HepG2 (cell line): ENCODE data around the gene KIAA1958.

Source experiments
- ARNT ChIP-seq: fragments of 450-650 bp; IDR thresholded peaks from 2 replicates; pipeline ENCODE4 v1.6.1; 2017
- EZH2 ChIP-seq: conservative IDR thresholded peaks from 2 replicates; pipeline ENCODE4 v1.6.1; 2012; ENCODE audit warnings: mild to moderate bottlenecking, low read depth, low read length, moderate library complexity
- FOXK2 ChIP-seq: fragments of 450-650 bp; IDR thresholded peaks from 2 replicates; pipeline ENCODE4 v1.6.1; 2016
- NBN ChIP-seq: fragments of 450-650 bp; conservative IDR thresholded peaks from 2 replicates; pipeline ENCODE4 v1.6.1; 2017
- ZNF12 ChIP-seq: sonication (generic); formaldehyde crosslinking; IDR thresholded peaks from 2 replicates; pipeline ENCODE4 v1.5.0; 2020; ENCODE audit warnings: missing genetic modification reagents
- ZNF292 ChIP-seq: sonication (generic); formaldehyde crosslinking; IDR thresholded peaks from 2 replicates; pipeline ENCODE4 v1.8.1; 2022; ENCODE audit warnings: mild to moderate bottlenecking, low read depth, missing genetic modification reagents, borderline replicate concordance
- ZNF354B ChIP-seq: sonication (generic); formaldehyde crosslinking; IDR thresholded peaks from 2 replicates; pipeline ENCODE4 v1.8.0; 2022; ENCODE audit warnings: mild to moderate bottlenecking, missing genetic modification reagents
- TF ChIP-seq, protein P1 (sequence below): sonication (generic); formaldehyde crosslinking; IDR thresholded peaks from 2 replicates; pipeline ENCODE4 v1.4.0; 2020; ENCODE audit warnings: missing genetic modification reagents
- TF ChIP-seq, protein P2 (sequence below): sonication (generic); formaldehyde crosslinking; IDR thresholded peaks from 2 replicates; pipeline ENCODE4 v1.5.0; 2020; ENCODE audit warnings: mild to moderate bottlenecking, missing genetic modification reagents, moderate library complexity
- TF ChIP-seq, protein P3 (sequence below): IDR thresholded peaks from 2 replicates; pipeline ENCODE4 v1.6.1; 2016; ENCODE audit warnings: missing compliant biosample characterization, missing genetic modification reagents, borderline replicate concordance
- TF ChIP-seq, protein P4 (sequence below): sonication (generic); formaldehyde crosslinking; IDR thresholded peaks from 2 replicates; pipeline ENCODE4 v1.4.0; 2020; ENCODE audit warnings: mild to moderate bottlenecking, missing genetic modification reagents
- TF ChIP-seq, protein P5 (sequence below): sonication (generic); formaldehyde crosslinking; conservative IDR thresholded peaks from 2 replicates; pipeline ENCODE4 v1.8.1; 2023; ENCODE audit warnings: missing genetic modification reagents
- TF ChIP-seq, protein P6 (sequence below): sonication (generic); formaldehyde crosslinking; conservative IDR thresholded peaks from 2 replicates; pipeline ENCODE4 v1.4.0; 2020; ENCODE audit warnings: missing genetic modification reagents

DNA sequence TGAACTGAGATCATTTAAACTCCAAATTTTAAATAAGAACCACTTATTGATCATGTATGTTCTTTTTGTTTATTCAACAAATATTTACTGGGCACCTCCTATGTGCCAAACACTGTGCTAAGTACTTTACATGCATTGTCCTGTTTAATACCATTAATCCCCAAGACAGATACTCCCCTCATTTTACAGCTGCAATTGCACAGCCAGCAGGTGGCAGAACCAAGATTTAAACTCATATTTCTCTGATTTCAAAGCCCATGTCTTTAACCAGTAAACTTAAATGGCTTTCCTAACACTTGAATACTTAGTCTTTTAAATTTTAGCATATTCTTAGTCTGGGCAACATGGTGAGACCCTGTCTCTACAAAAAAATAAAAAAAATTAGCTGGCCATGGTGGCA, 43.4 kb upstream of the KIAA1958 start:
- TF ChIP-seq, protein P1, sequence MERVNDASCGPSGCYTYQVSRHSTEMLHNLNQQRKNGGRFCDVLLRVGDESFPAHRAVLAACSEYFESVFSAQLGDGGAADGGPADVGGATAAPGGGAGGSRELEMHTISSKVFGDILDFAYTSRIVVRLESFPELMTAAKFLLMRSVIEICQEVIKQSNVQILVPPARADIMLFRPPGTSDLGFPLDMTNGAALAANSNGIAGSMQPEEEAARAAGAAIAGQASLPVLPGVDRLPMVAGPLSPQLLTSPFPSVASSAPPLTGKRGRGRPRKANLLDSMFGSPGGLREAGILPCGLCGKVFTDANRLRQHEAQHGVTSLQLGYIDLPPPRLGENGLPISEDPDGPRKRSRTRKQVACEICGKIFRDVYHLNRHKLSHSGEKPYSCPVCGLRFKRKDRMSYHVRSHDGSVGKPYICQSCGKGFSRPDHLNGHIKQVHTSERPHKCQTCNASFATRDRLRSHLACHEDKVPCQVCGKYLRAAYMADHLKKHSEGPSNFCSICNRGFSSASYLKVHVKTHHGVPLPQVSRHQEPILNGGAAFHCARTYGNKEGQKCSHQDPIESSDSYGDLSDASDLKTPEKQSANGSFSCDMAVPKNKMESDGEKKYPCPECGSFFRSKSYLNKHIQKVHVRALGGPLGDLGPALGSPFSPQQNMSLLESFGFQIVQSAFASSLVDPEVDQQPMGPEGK (CRISPR knock-in tag), result no peak
- TF ChIP-seq ARNT (no peak), ZNF354B (CRISPR knock-in tag) (no peak), FOXK2 (no peak), ZNF12 (CRISPR knock-in tag) (no peak), ZNF292 (CRISPR knock-in tag) (no peak), EZH2 (no peak), NBN (no peak)
- TF ChIP-seq, protein P2, sequence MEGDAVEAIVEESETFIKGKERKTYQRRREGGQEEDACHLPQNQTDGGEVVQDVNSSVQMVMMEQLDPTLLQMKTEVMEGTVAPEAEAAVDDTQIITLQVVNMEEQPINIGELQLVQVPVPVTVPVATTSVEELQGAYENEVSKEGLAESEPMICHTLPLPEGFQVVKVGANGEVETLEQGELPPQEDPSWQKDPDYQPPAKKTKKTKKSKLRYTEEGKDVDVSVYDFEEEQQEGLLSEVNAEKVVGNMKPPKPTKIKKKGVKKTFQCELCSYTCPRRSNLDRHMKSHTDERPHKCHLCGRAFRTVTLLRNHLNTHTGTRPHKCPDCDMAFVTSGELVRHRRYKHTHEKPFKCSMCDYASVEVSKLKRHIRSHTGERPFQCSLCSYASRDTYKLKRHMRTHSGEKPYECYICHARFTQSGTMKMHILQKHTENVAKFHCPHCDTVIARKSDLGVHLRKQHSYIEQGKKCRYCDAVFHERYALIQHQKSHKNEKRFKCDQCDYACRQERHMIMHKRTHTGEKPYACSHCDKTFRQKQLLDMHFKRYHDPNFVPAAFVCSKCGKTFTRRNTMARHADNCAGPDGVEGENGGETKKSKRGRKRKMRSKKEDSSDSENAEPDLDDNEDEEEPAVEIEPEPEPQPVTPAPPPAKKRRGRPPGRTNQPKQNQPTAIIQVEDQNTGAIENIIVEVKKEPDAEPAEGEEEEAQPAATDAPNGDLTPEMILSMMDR (CRISPR knock-in tag), result peak; percentile 41
- TF ChIP-seq, protein P3, sequence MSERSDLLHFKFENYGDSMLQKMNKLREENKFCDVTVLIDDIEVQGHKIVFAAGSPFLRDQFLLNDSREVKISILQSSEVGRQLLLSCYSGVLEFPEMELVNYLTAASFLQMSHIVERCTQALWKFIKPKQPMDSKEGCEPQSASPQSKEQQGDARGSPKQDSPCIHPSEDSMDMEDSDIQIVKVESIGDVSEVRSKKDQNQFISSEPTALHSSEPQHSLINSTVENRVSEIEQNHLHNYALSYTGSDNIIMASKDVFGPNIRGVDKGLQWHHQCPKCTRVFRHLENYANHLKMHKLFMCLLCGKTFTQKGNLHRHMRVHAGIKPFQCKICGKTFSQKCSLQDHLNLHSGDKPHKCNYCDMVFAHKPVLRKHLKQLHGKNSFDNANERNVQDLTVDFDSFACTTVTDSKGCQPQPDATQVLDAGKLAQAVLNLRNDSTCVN, result no peak
- TF ChIP-seq, protein P4, sequence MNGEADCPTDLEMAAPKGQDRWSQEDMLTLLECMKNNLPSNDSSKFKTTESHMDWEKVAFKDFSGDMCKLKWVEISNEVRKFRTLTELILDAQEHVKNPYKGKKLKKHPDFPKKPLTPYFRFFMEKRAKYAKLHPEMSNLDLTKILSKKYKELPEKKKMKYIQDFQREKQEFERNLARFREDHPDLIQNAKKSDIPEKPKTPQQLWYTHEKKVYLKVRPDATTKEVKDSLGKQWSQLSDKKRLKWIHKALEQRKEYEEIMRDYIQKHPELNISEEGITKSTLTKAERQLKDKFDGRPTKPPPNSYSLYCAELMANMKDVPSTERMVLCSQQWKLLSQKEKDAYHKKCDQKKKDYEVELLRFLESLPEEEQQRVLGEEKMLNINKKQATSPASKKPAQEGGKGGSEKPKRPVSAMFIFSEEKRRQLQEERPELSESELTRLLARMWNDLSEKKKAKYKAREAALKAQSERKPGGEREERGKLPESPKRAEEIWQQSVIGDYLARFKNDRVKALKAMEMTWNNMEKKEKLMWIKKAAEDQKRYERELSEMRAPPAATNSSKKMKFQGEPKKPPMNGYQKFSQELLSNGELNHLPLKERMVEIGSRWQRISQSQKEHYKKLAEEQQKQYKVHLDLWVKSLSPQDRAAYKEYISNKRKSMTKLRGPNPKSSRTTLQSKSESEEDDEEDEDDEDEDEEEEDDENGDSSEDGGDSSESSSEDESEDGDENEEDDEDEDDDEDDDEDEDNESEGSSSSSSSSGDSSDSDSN (CRISPR knock-in tag), result no peak
- TF ChIP-seq, protein P5, sequence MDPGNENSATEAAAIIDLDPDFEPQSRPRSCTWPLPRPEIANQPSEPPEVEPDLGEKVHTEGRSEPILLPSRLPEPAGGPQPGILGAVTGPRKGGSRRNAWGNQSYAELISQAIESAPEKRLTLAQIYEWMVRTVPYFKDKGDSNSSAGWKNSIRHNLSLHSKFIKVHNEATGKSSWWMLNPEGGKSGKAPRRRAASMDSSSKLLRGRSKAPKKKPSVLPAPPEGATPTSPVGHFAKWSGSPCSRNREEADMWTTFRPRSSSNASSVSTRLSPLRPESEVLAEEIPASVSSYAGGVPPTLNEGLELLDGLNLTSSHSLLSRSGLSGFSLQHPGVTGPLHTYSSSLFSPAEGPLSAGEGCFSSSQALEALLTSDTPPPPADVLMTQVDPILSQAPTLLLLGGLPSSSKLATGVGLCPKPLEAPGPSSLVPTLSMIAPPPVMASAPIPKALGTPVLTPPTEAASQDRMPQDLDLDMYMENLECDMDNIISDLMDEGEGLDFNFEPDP (CRISPR knock-in tag), result no peak
- TF ChIP-seq, protein P6, sequence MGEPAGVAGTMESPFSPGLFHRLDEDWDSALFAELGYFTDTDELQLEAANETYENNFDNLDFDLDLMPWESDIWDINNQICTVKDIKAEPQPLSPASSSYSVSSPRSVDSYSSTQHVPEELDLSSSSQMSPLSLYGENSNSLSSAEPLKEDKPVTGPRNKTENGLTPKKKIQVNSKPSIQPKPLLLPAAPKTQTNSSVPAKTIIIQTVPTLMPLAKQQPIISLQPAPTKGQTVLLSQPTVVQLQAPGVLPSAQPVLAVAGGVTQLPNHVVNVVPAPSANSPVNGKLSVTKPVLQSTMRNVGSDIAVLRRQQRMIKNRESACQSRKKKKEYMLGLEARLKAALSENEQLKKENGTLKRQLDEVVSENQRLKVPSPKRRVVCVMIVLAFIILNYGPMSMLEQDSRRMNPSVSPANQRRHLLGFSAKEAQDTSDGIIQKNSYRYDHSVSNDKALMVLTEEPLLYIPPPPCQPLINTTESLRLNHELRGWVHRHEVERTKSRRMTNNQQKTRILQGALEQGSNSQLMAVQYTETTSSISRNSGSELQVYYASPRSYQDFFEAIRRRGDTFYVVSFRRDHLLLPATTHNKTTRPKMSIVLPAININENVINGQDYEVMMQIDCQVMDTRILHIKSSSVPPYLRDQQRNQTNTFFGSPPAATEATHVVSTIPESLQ (CRISPR knock-in tag), result no peak
